Endothelial cell of umbilical vein (primary cell): ENCODE measurements around the gene USPL1. TPM values are rescaled to one million over a fixed set of nuclear protein-coding genes. Genes with fewer than 3 reads are reported as not detected.

Source experiments
- BruUV-seq: library from RNA; stranded (reverse); fragments of 400-500 nt; replicated peaks from 2 replicates; lab custom pipeline; 2021; lab: Mats Ljungman, UMichigan
- CTCF ChIA-PET: fragments of 300-600, 350-600 bp; sonication (Branson Sonifier 250); formaldehyde crosslinking; loops from one replicate; lab custom pipeline; 2021; ENCODE audit warnings: antibody characterized with exemption, inconsistent platforms; lab: Charles Lee
- POLR2A ChIA-PET: fragments of 300-600, 350-600 bp; sonication (Branson Sonifier 250); formaldehyde crosslinking; loops from one replicate; lab custom pipeline; 2021; ENCODE audit warnings: antibody characterized with exemption, inconsistent platforms; lab: Charles Lee
- DNase-seq: peaks from one replicate; pipeline ENCODE4 v3.0.0-alpha.2; 2011; ENCODE audit warnings: low read depth, low spot score
- FAIRE-seq: peaks from 2 replicates; lab custom pipeline; 2011; peaks lifted over from hg19 to GRCh38; lab: Jason Lieb, UNC
- H2AFZ ChIP-seq: 2 replicates; pipeline ENCODE4 v1.6.0; 2012; ENCODE audit warnings: low read depth, low read length, control low read depth, inconsistent platforms
- H3K27ac ChIP-seq: 2 replicates; pipeline ENCODE4 v1.5.1; 2011; ENCODE audit warnings: low read depth, mild to moderate bottlenecking, control low read depth, low read length, moderate library complexity; ENCODE audit not compliant: insufficient read depth
- H3K27me3 ChIP-seq, 2 experiments: 2 replicates each; pipeline versions ENCODE4 v1.6.0 to v1.6.1; 2011; ENCODE audit warnings: low read length in 2 of 2, mixed read lengths in 1 of 2; ENCODE audit not compliant: control insufficient read depth in 2 of 2, insufficient read depth in 2 of 2
- H3K36me3 ChIP-seq, 2 experiments: 2 replicates in 1 of 2; 3 replicates in 1 of 2; pipeline ENCODE4 v1.5.1; 2011; ENCODE audit warnings: low read length in 2 of 2, mild to moderate bottlenecking in 1 of 2, moderate library complexity in 1 of 2; ENCODE audit not compliant: control insufficient read depth in 2 of 2, insufficient read depth in 2 of 2; ENCODE audit errors: extremely low read depth in 1 of 2
- H3K4me1 ChIP-seq: 3 replicates; pipeline ENCODE4 v1.5.1; 2011; ENCODE audit warnings: mild to moderate bottlenecking, low read length; ENCODE audit not compliant: control insufficient read depth, insufficient read depth; ENCODE audit errors: extremely low read depth
- H3K4me2 ChIP-seq: 2 replicates; pipeline ENCODE4 v1.6.1; 2011; ENCODE audit warnings: low read length, control low read depth, mixed read lengths; ENCODE audit not compliant: insufficient read depth
- H3K4me3 ChIP-seq, 3 experiments: fragments of 200-600 bp in 1 of 3; sonication (generic), shearing (Covaris generic) in 1 of 3; replicated peaks in 1 of 3; 2 replicates each; pipeline ENCODE4 v1.5.1; 2011 to 2016; ENCODE audit warnings: control low read depth in 3 of 3, low read length in 3 of 3, mild to moderate bottlenecking in 2 of 3, inconsistent platforms in 1 of 3, low read depth in 1 of 3, moderate library complexity in 1 of 3; ENCODE audit not compliant: insufficient read depth in 1 of 3
- H3K79me2 ChIP-seq: 2 replicates; pipeline ENCODE4 v1.6.0; 2012; ENCODE audit warnings: low read length, inconsistent platforms; ENCODE audit not compliant: control insufficient read depth, insufficient read depth
- H3K9ac ChIP-seq: replicated peaks from 2 replicates; pipeline ENCODE3; 2011; ENCODE audit warnings: low read length, control low read depth; ENCODE audit not compliant: insufficient read depth; ENCODE audit errors: extremely low read depth
- H3K9me1 ChIP-seq: replicated peaks from 3 replicates; pipeline ENCODE4 v1.6.0; 2011; ENCODE audit warnings: mild to moderate bottlenecking, low read length; ENCODE audit not compliant: control insufficient read depth, insufficient read depth; ENCODE audit errors: extremely low read depth
- H3K9me3 ChIP-seq: replicated peaks from 2 replicates; pipeline ENCODE4 v1.5.1; 2012; ENCODE audit warnings: low read length, inconsistent platforms; ENCODE audit not compliant: control insufficient read depth, insufficient read depth
- H4K20me1 ChIP-seq: replicated peaks from 2 replicates; pipeline ENCODE3; 2011; ENCODE audit warnings: mild to moderate bottlenecking, low read length; ENCODE audit not compliant: control insufficient read depth, insufficient read depth; ENCODE audit errors: extremely low read depth
- FOS ChIP-seq: IDR thresholded peaks from 2 replicates; pipeline ENCODE4 v1.6.1; 2011; ENCODE audit warnings: mild to moderate bottlenecking, low read length, moderate library complexity, borderline replicate concordance; ENCODE audit not compliant: insufficient read depth
- dilution Hi-C: fragments of 300-500 bp; cut with MboI; formaldehyde crosslinking; loops from one replicate; pipeline ENCODE4 v1.15.0; 2019; ENCODE audit warnings: low sequenced_read_pairs; ENCODE audit not compliant: extremely low pct_ligation_motif_present
- intact Hi-C: fragments of 100-400 bp; cut with micrococcal nuclease; formaldehyde crosslinking; loops from one replicate; pipeline ENCODE4 v1.10.0; 2022
- polyA plus RNA-seq, 4 experiments: library from polyadenylated mRNA; depleted of rRNA in 3 of 4; stranded (reverse) in 3 of 4; unstranded in 1 of 4; fragments of >200 nt; gene quantifications; 2 replicates each; pipeline versions ENCODE4 v1.2.1 to v1.2.3, GENCODE V29; 2011 to 2012; ENCODE audit warnings: missing spikeins in 1 of 4
- total RNA-seq: library from RNA; stranded (reverse); gene quantifications from 2 replicates; pipeline ENCODE4 v1.2.3, GENCODE V29; 2021
- TF ChIP-seq, protein P1 (sequence below): IDR thresholded peaks from 2 replicates; pipeline ENCODE4 v1.6.1; 2011; ENCODE audit not compliant: insufficient read depth, insufficient read length
- TF ChIP-seq, protein P2 (sequence below), 2 donors: IDR thresholded peaks; 1 replicate in 1 of 2; 2 replicates in 1 of 2; pipeline ENCODE4 v1.5.1; 2011; ENCODE audit warnings: low read length in 2 of 2, mild to moderate bottlenecking in 2 of 2, moderate library complexity in 2 of 2, control low read depth in 1 of 2, inconsistent platforms in 1 of 2, low read depth in 1 of 2; ENCODE audit not compliant: insufficient read depth in 1 of 2; ENCODE audit errors: extremely low read depth in 1 of 2

USPL1 gene
- total and polyA plus RNA-seq, 2 donors (not counting 3 experiments of a cell fraction or from before 2014, with no cell fraction given): 14.6 to 21.0 TPM

DNA sequence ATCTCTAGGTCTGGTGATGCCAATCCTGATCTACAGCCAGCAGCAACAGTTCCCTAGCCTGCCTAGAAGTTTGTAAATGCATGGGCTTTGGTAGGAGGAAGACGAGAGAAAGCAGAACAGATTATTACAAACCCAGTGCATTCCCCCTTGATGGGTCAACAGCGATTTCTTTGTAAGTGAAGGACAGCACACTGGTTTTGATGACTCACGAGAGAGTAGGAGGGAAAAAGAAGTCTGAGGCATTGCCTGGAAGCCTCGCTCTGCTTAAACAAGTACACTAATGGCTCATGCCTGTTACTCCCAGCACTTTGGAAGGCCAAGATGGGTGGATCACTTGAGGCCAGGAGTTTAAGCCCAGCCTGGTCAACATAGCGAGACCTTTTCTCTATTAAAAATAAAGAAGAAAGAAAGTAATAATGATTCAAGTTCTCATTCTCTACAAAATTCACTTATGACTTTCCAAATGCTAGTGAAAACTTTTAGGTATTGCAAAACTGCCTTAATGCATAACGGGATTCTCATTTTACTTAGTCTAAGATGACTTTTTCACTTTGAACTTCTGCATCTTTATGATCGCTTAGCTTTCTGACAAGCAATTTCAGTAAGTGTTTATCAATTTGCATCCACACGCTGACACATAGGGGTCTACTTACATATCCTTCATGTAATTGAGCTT, 47.7 kb upstream of the USPL1 start:
- CTCF ChIA-PET: interaction anchor here (0.7 to 1.5 kb wide), 2 partner anchors 437 to 439 kb away, joined by 3 to 7 read pairs; no protein-coding TSS in a partner anchor
- POLR2A ChIA-PET: no interaction called here
- DNase-seq: no peak

DNA sequence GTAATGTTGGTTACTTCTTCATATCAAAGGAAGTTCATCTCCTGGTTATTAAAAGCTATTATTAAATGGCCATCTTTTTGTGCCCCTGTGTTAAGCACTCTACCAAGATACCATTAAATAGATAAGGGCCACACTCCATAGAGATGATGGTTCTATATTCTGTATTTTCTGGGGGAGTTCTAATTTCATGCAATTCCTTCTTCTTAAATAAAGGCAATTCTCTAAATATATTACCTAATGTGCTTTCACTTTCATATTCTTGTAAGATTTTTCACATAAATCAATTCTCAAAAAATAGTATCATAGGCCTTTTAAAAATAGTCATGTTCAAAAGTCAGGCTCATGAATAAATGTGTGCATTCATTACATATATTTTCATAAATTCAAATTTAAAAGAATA, 47.0 kb upstream of the USPL1 start:
- Histone ChIP-seq H3K36me3 (no peaks in the 10 kb centered on the region), H4K20me1 (no peaks in the 10 kb centered on the region), H3K9me1 (no peaks in the 10 kb centered on the region), H3K27me3 (no peaks in the 10 kb centered on the region), H3K4me2 (no peak overlapping the region), H2AFZ (no peak overlapping the region), H3K9me3 (no peaks in the 10 kb centered on the region), H3K4me3 (no peak overlapping the region), H3K27ac (no peak overlapping the region), H3K9ac (no peak overlapping the region), H3K79me2 (no peaks in the 10 kb centered on the region), H3K4me1 (peaks cover 9% of the 10 kb centered on the region)
- ChIA-PET CTCF (interaction anchor here (0.7 to 1.5 kb wide), 2 partner anchors 438 to 439 kb away, joined by 3 to 7 read pairs; no protein-coding TSS in a partner anchor), POLR2A (no interaction called here)
- no peak for DNase-seq
- dilution Hi-C loops (no loop called here), intact Hi-C loops (loop anchor here (5.0 kb wide), 2 partner anchors 47 to 213 kb away; partner anchors contain the start of gene USPL1)
- BruUV-seq: no TSS peak
- TF ChIP-seq, protein P1, sequence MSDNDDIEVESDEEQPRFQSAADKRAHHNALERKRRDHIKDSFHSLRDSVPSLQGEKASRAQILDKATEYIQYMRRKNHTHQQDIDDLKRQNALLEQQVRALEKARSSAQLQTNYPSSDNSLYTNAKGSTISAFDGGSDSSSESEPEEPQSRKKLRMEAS: no peak
- FAIRE-seq: no peak

More for the DNA sequence above, 47.7 kb upstream of the USPL1 start:
- Histone ChIP-seq H3K9me1 (no peaks in the 10 kb centered on the region), H3K9ac (no peak overlapping the region), H3K9me3 (no peaks in the 10 kb centered on the region), H3K36me3 (no peaks in the 10 kb centered on the region), H3K27me3 (no peaks in the 10 kb centered on the region), H3K4me2 (no peak overlapping the region), H3K4me1 (peaks cover 9% of the 10 kb centered on the region), H3K79me2 (no peaks in the 10 kb centered on the region), H3K4me3 (no peak overlapping the region), H2AFZ (no peak overlapping the region), H3K27ac (no peak overlapping the region), H4K20me1 (no peaks in the 10 kb centered on the region)
- TF ChIP-seq, protein P2, sequence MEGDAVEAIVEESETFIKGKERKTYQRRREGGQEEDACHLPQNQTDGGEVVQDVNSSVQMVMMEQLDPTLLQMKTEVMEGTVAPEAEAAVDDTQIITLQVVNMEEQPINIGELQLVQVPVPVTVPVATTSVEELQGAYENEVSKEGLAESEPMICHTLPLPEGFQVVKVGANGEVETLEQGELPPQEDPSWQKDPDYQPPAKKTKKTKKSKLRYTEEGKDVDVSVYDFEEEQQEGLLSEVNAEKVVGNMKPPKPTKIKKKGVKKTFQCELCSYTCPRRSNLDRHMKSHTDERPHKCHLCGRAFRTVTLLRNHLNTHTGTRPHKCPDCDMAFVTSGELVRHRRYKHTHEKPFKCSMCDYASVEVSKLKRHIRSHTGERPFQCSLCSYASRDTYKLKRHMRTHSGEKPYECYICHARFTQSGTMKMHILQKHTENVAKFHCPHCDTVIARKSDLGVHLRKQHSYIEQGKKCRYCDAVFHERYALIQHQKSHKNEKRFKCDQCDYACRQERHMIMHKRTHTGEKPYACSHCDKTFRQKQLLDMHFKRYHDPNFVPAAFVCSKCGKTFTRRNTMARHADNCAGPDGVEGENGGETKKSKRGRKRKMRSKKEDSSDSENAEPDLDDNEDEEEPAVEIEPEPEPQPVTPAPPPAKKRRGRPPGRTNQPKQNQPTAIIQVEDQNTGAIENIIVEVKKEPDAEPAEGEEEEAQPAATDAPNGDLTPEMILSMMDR (IDR thresholded peaks at IDR 0.05; ENCODE audit: extremely low read depth in 1 of 2, insufficient read depth in 1 of 2, low read depth in 1 of 2, low read length in 2 of 2): no peak
- TF ChIP-seq FOS: peak; percentile 5
- FAIRE-seq: no peak
- BruUV-seq: no TSS peak
- intact Hi-C loops: loop anchor here (5.0 kb wide), 2 partner anchors 47 to 213 kb away; partner anchors contain the start of gene USPL1
- dilution Hi-C loops: no loop called here
